HCT116 (cell line): ENCODE data around the gene ALDH7A1. TPM values are rescaled to one million over a fixed set of nuclear protein-coding genes. Genes with fewer than 3 reads are reported as not detected.

Source experiments
- ATAC-seq: fragments of 200-7000 bp; cut with Tn5 transposase; 2 replicates; pipeline ENCODE4 v1.9.1; 2020; ENCODE audit warnings: mild to moderate bottlenecking, moderate library complexity
- BruUV-seq: library from RNA; stranded (reverse); fragments of 400-500 nt; replicated peaks from 2 replicates; lab custom pipeline; 2021; lab: Mats Ljungman, UMichigan
- CTCF ChIA-PET: fragments of 300-600 bp; sonication (Branson Sonifier 250); formaldehyde crosslinking; loops from one replicate; lab custom pipeline; 2021; ENCODE audit warnings: antibody characterized with exemption; lab: Charles Lee
- POLR2A ChIA-PET: fragments of 300-600, 350-600 bp; sonication (Branson Sonifier 250); formaldehyde crosslinking; loops from one replicate; lab custom pipeline; 2021; ENCODE audit warnings: antibody characterized with exemption; lab: Charles Lee
- RAD21 ChIA-PET, 2 experiments: fragments of 300-600 bp; sonication (Branson Sonifier 250); formaldehyde crosslinking; loops; one replicate each; lab custom pipeline; 2023; ENCODE audit warnings: low total read pairs in 2 of 2; ENCODE audit not compliant: uncharacterized antibody in 2 of 2, unreplicated experiment in 2 of 2, low non-redundant PET in 1 of 2; lab: Charles Lee
- DNase-seq: peaks from one replicate; pipeline ENCODE4 v3.0.0-alpha.2; 2010; ENCODE audit warnings: low read depth, low spot score
- H2AFZ ChIP-seq: fragments of 200-600 bp; shearing (Covaris generic), sonication (generic); 2 replicates; pipeline ENCODE4 v1.6.1; 2017; ENCODE audit warnings: low read depth, mixed run types, mixed read lengths, antibody characterized with exemption, low read length; ENCODE audit not compliant: poor library complexity, severe bottlenecking
- H3K27ac ChIP-seq: 2 replicates; pipeline ENCODE4 v1.5.1; 2012; ENCODE audit warnings: low read depth, low read length
- H3K27me3 ChIP-seq: fragments of 200-600 bp; sonication (generic); 2 replicates; pipeline ENCODE4 v1.6.1; 2016; ENCODE audit warnings: mixed run types, low read length, mixed read lengths; ENCODE audit not compliant: insufficient read depth
- H3K36me3 ChIP-seq, 2 experiments: fragments of 200-500 bp in 1 of 2; fragments of 200-600 bp in 1 of 2; sonication (Bioruptor generic) in 1 of 2; sonication (generic) in 1 of 2; 2 replicates each; pipeline versions ENCODE4 v1.5.1 to v1.6.1; 2014 to 2016; ENCODE audit warnings: low read length in 2 of 2, inconsistent platforms in 1 of 2, mixed read lengths in 1 of 2, mixed run types in 1 of 2; ENCODE audit not compliant: insufficient read depth in 2 of 2, control insufficient read depth in 1 of 2
- H3K4me1 ChIP-seq, 2 experiments: fragments of 200-600 bp in 1 of 2; sonication (generic) in 1 of 2; 2 replicates each; pipeline versions ENCODE4 v1.5.1 to v1.6.1; 2012 to 2017; ENCODE audit warnings: low read length in 2 of 2, inconsistent platforms in 1 of 2, mild to moderate bottlenecking in 1 of 2, mixed read lengths in 1 of 2, mixed run types in 1 of 2, moderate library complexity in 1 of 2; ENCODE audit not compliant: insufficient read depth in 2 of 2, control insufficient read depth in 1 of 2
- H3K4me2 ChIP-seq: fragments of 200-600 bp; sonication (generic); 2 replicates; pipeline ENCODE4 v1.6.1; 2017; ENCODE audit warnings: mixed run types, low read length, mixed read lengths
- H3K4me3 ChIP-seq, 2 experiments: fragments of 200-600 bp in 1 of 2; sonication (generic) in 1 of 2; replicated peaks in 1 of 2; 2 replicates each; pipeline ENCODE4 v1.5.1; 2011 to 2016; ENCODE audit warnings: low read length in 2 of 2, control low read depth in 1 of 2, low read depth in 1 of 2, mild to moderate bottlenecking in 1 of 2, mixed read lengths in 1 of 2, mixed run types in 1 of 2
- H3K79me2 ChIP-seq: fragments of 200-600 bp; sonication (generic); 2 replicates; pipeline ENCODE4 v1.6.1; 2017; ENCODE audit warnings: mild to moderate bottlenecking, mixed run types, low read length, moderate library complexity, mixed read lengths; ENCODE audit not compliant: insufficient read depth
- H3K9ac ChIP-seq: fragments of 200-600 bp; sonication (generic); 2 replicates; pipeline ENCODE4 v1.6.1; 2016; ENCODE audit warnings: low read length, mixed read lengths
- H3K9me2 ChIP-seq: fragments of 200-600 bp; sonication (generic), shearing (Covaris generic); 2 replicates; pipeline ENCODE4 v1.6.1; 2017; ENCODE audit warnings: mixed run types, mild to moderate bottlenecking, moderate library complexity; ENCODE audit not compliant: insufficient read depth
- H3K9me3 ChIP-seq, 2 experiments: fragments of 200-500 bp in 1 of 2; fragments of 200-600 bp in 1 of 2; sonication (Bioruptor generic) in 1 of 2; sonication (generic) in 1 of 2; 2 replicates each; pipeline ENCODE4 v1.6.1; 2014 to 2017; ENCODE audit warnings: low read length in 2 of 2, mixed read lengths in 2 of 2, inconsistent platforms in 1 of 2, low read depth in 1 of 2, mild to moderate bottlenecking in 1 of 2, mixed run types in 1 of 2, moderate library complexity in 1 of 2; ENCODE audit not compliant: control insufficient read depth in 1 of 2, insufficient read depth in 1 of 2
- H4K20me1 ChIP-seq: fragments of 200-600 bp; sonication (generic), shearing (Covaris generic); 2 replicates; pipeline ENCODE4 v1.6.1; 2017; ENCODE audit warnings: mixed run types, mild to moderate bottlenecking, moderate library complexity; ENCODE audit not compliant: insufficient read depth
- CBX3 ChIP-seq: IDR thresholded peaks from 2 replicates; pipeline ENCODE4 v1.6.1; 2012; ENCODE audit warnings: low read depth
- EGR1 ChIP-seq: IDR thresholded peaks from 2 replicates; pipeline ENCODE4 v1.6.1; 2012; ENCODE audit warnings: low read depth
- EZH2 ChIP-seq: fragments of 200-600 bp; sonication (generic); IDR thresholded peaks from 2 replicates; pipeline ENCODE4 v1.6.1; 2017; ENCODE audit warnings: antibody characterized with exemption, mixed run types
- FOSL1 ChIP-seq: IDR thresholded peaks from 2 replicates; pipeline ENCODE4 v1.6.1; 2012; ENCODE audit warnings: low read depth
- JUND ChIP-seq: IDR thresholded peaks from 2 replicates; pipeline ENCODE4 v1.6.1; 2012
- POLR2AphosphoS5 ChIP-seq: IDR thresholded peaks from 2 replicates; pipeline ENCODE4 v1.6.1; 2011; ENCODE audit warnings: mild to moderate bottlenecking, low read depth, low read length, moderate library complexity
- RAD21 ChIP-seq: IDR thresholded peaks from 2 replicates; pipeline ENCODE4 v1.6.1; 2012; ENCODE audit warnings: low read depth, mild to moderate bottlenecking
- SP1 ChIP-seq: IDR thresholded peaks from 2 replicates; pipeline ENCODE4 v1.6.1; 2012; ENCODE audit warnings: low read depth
- SRF ChIP-seq: IDR thresholded peaks from 2 replicates; pipeline ENCODE4 v1.6.1; 2012; ENCODE audit warnings: low read depth
- ZFX ChIP-seq: fragments of 450-650 bp; IDR thresholded peaks from 2 replicates; pipeline ENCODE4 v1.6.1; 2017
- ZNF274 ChIP-seq: fragments of 200-500 bp; sonication (Bioruptor generic); IDR thresholded peaks from 2 replicates; pipeline ENCODE4 v1.6.1; 2014; ENCODE audit warnings: mild to moderate bottlenecking, low read depth, low read length, inconsistent platforms
- intact Hi-C: fragments of 100-400 bp; cut with micrococcal nuclease; formaldehyde crosslinking; loops from 2 replicates; pipeline ENCODE4 v1.10.0; 2022
- total RNA-seq: library from RNA; stranded (reverse); gene quantifications from one replicate; pipeline ENCODE4 v1.2.1, GENCODE V29; 2021; ENCODE audit not compliant: unreplicated experiment
- TF ChIP-seq, protein P1 (sequence below): IDR thresholded peaks from 2 replicates; pipeline ENCODE4 v1.6.1; 2012
- TF ChIP-seq, protein P2 (sequence below), 3 experiments: fragments of 200-600 bp in 1 of 3; sonication (generic) in 1 of 3; IDR thresholded peaks in 2 of 3; conservative IDR thresholded peaks in 1 of 3; 2 replicates each; pipeline ENCODE4 v1.5.1; 2012 to 2017; ENCODE audit warnings: low read depth in 2 of 3, low read length in 2 of 3, antibody characterized with exemption in 1 of 3, borderline replicate concordance in 1 of 3, control low read depth in 1 of 3, mild to moderate bottlenecking in 1 of 3, mixed read lengths in 1 of 3, mixed run types in 1 of 3, moderate library complexity in 1 of 3; ENCODE audit not compliant: insufficient read depth in 1 of 3
- TF ChIP-seq, protein P3 (sequence below): IDR thresholded peaks from 2 replicates; pipeline ENCODE4 v1.6.1; 2012

ALDH7A1 gene
- total RNA-seq, 1 experiment from 2014 or later: 93.2 TPM

DNA sequence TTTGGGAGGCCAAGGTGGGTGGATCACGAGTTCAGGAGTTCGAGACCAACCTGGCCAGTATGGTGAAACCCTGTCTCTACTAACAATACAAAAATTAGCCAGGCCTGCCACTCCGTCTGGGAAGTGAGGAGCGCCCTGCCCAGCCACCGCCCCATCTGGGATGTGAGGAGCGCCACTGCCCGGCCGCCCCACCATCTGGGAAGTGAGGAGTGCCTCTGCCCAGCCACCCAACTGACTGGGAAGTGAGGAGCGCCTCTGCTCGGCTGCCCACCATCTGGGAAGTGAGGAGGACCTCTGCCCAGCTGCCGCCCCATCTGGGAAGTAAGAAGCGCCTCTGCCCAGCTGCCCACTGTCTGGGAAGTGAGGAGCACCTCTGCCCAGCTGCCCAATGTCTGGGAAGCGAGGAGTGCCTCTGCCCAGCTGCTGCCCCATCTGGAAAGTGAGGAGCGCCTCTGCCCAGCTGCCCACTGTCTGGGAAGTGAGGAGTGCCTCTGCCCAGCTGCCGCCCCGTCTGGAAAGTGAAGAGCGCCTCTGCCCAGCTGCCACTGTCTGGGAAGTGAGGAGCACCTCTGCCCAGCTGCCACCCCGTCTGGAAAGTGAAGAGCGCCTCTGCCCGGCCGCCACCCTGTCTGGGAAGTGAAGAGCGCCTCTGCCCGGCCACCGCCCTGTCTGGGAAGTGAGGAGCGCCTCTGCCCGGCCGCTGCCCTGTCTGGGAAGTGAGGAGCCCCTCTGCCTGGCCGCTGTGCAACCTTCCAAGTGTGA is 5.3 kb downstream of the ALDH7A1 start:
- TF ChIP-seq, protein P1, sequence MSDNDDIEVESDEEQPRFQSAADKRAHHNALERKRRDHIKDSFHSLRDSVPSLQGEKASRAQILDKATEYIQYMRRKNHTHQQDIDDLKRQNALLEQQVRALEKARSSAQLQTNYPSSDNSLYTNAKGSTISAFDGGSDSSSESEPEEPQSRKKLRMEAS: no peak
- no peak for TF ChIP-seq POLR2AphosphoS5
- no peak for TF ChIP-seq EGR1
- no peak for TF ChIP-seq SRF
- TF ChIP-seq, protein P2, sequence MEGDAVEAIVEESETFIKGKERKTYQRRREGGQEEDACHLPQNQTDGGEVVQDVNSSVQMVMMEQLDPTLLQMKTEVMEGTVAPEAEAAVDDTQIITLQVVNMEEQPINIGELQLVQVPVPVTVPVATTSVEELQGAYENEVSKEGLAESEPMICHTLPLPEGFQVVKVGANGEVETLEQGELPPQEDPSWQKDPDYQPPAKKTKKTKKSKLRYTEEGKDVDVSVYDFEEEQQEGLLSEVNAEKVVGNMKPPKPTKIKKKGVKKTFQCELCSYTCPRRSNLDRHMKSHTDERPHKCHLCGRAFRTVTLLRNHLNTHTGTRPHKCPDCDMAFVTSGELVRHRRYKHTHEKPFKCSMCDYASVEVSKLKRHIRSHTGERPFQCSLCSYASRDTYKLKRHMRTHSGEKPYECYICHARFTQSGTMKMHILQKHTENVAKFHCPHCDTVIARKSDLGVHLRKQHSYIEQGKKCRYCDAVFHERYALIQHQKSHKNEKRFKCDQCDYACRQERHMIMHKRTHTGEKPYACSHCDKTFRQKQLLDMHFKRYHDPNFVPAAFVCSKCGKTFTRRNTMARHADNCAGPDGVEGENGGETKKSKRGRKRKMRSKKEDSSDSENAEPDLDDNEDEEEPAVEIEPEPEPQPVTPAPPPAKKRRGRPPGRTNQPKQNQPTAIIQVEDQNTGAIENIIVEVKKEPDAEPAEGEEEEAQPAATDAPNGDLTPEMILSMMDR (IDR thresholded peaks at IDR 0.05 in 2 of 3, conservative IDR thresholded peaks at IDR 0.05 in 1 of 3; ENCODE audit: borderline replicate concordance in 1 of 3, insufficient read depth in 1 of 3, low read depth in 2 of 3, low read length in 2 of 3): no peak
- TF ChIP-seq CBX3: no peak
- TF ChIP-seq FOSL1: no peak
- TF ChIP-seq, protein P3, sequence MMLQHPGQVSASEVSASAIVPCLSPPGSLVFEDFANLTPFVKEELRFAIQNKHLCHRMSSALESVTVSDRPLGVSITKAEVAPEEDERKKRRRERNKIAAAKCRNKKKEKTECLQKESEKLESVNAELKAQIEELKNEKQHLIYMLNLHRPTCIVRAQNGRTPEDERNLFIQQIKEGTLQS: no peak
- no peak for TF ChIP-seq ZFX
- no peak for TF ChIP-seq EZH2
- no peak for TF ChIP-seq JUND
- no peak for TF ChIP-seq SP1
- TF ChIP-seq ZNF274: no peak
- no peak for TF ChIP-seq RAD21

More for the DNA sequence above, 5.3 kb downstream of the ALDH7A1 start:
- H4K20me1 ChIP-seq: no peaks in the 10 kb centered on the region
- no TSS peak for BruUV-seq
- H3K36me3 ChIP-seq: peaks cover 0 to 5% of the 10 kb centered on the region in 2 experiments; a peak in 3 of 4 replicates
- ChIA-PET RAD21 (no interaction called here), POLR2A (no interaction called here), CTCF (no interaction called here)
- no peak overlapping the region for H2AFZ ChIP-seq
- no peaks in the 10 kb centered on the region for H3K9me3 ChIP-seq
- H3K4me3 ChIP-seq: no peak overlapping the region
- no peak overlapping the region for H3K4me2 ChIP-seq
- ATAC-seq (no peak), DNase-seq (no peak)
- H3K27ac ChIP-seq: no peak overlapping the region
- no peak overlapping the region for H3K9ac ChIP-seq
- H3K27me3 ChIP-seq: no peaks in the 10 kb centered on the region
- H3K79me2 ChIP-seq: peaks cover 20% of the 10 kb centered on the region
- no peaks in the 10 kb centered on the region for H3K9me2 ChIP-seq
- intact Hi-C loops: no loop called here
- H3K4me1 ChIP-seq: peaks cover 0 to 12% of the 10 kb centered on the region in 2 experiments; a peak in 3 of 4 replicates
